IMR-90 (cell line): Measurements from ENCODE around the gene SLC4A1. TPM values are rescaled to one million over a fixed set of nuclear protein-coding genes. Genes with fewer than 3 reads are reported as not detected.
A peak's percentile ranks its signal among the peaks of the same experiment; 100 is the strongest.

Experiments used
- ATAC-seq: fragments of 200-7000 bp; cut with Tn5 transposase; 2 replicates; pipeline ENCODE4 v1.9.1; 2020; ENCODE audit warnings: low read depth, mild to moderate bottlenecking, moderate library complexity
- BruUV-seq: library from RNA; stranded (reverse); fragments of 400-500 nt; replicated peaks from 2 replicates; lab custom pipeline; 2021; lab: Mats Ljungman, UMichigan
- CTCF ChIA-PET: fragments of 300-600 bp; formaldehyde crosslinking; extraction: SDS; loops from one replicate; lab custom pipeline; 2021; ENCODE audit warnings: antibody characterized with exemption; lab: Yijun Ruan, JAX
- POLR2A ChIA-PET: fragments of 300-600 bp; sonication (Branson Sonifier 250); formaldehyde crosslinking; loops from one replicate; lab custom pipeline; 2022; ENCODE audit warnings: antibody characterized with exemption; ENCODE audit not compliant: unreplicated experiment; lab: Charles Lee
- DNase-seq: peaks from one replicate; pipeline ENCODE4 v3.0.0; 2013
- H2AFZ ChIP-seq: replicated peaks from 2 replicates; pipeline ENCODE3; 2013; ENCODE audit warnings: low read length, mild to moderate bottlenecking; ENCODE audit not compliant: poor library complexity
- H2AK5ac ChIP-seq: 2 replicates; pipeline ENCODE4 v1.6.1; 2013; ENCODE audit warnings: low read depth, low read length, inconsistent platforms
- H2AK9ac ChIP-seq: replicated peaks from 2 replicates; pipeline ENCODE3; 2013; ENCODE audit warnings: mild to moderate bottlenecking, low read depth, low read length, moderate library complexity; ENCODE audit not compliant: poor library complexity
- H2BK120ac ChIP-seq: 2 replicates; pipeline ENCODE4 v1.6.1; 2013; ENCODE audit warnings: low read depth, low read length, inconsistent platforms
- H2BK15ac ChIP-seq: 3 replicates; pipeline ENCODE4 v1.6.1; 2013; ENCODE audit warnings: low read depth, low read length, inconsistent platforms
- H2BK20ac ChIP-seq: 2 replicates; pipeline ENCODE4 v1.6.1; 2013; ENCODE audit warnings: low read depth, mild to moderate bottlenecking, inconsistent platforms, low read length, moderate library complexity
- H2BK5ac ChIP-seq: 2 replicates; pipeline ENCODE4 v1.6.1; 2013; ENCODE audit warnings: mild to moderate bottlenecking, low read depth, low read length, inconsistent platforms; ENCODE audit not compliant: poor library complexity, severe bottlenecking
- H3K14ac ChIP-seq: replicated peaks from 2 replicates; pipeline ENCODE4 v1.6.1; 2013; ENCODE audit warnings: low read depth, low read length, inconsistent platforms
- H3K18ac ChIP-seq: 2 replicates; pipeline ENCODE4 v1.6.1; 2013; ENCODE audit warnings: low read depth, low read length, control low read depth
- H3K23ac ChIP-seq: 2 replicates; pipeline ENCODE4 v1.6.1; 2013; ENCODE audit warnings: low read depth, low read length, inconsistent platforms
- H3K27ac ChIP-seq: 2 replicates; pipeline ENCODE4 v1.5.1; 2013; ENCODE audit warnings: mild to moderate bottlenecking, control low read depth, low read length; ENCODE audit not compliant: insufficient read depth
- H3K27me3 ChIP-seq: 2 replicates; pipeline ENCODE4 v1.6.1; 2013; ENCODE audit warnings: low read length; ENCODE audit not compliant: control insufficient read depth, insufficient read depth
- H3K36me3 ChIP-seq: 2 replicates; pipeline ENCODE4 v1.6.1; 2013; ENCODE audit warnings: low read length, mixed read lengths; ENCODE audit not compliant: control insufficient read depth, insufficient read depth
- H3K4ac ChIP-seq: 2 replicates; pipeline ENCODE4 v1.6.1; 2013; ENCODE audit warnings: low read depth, low read length, inconsistent platforms
- H3K4me1 ChIP-seq: 2 replicates; pipeline ENCODE4 v1.6.1; 2013; ENCODE audit warnings: low read length, mixed read lengths; ENCODE audit not compliant: control insufficient read depth, insufficient read depth
- H3K4me2 ChIP-seq: 2 replicates; pipeline ENCODE4 v1.6.1; 2013; ENCODE audit warnings: low read depth, mild to moderate bottlenecking, control low read depth, low read length, moderate library complexity
- H3K4me3 ChIP-seq: 2 replicates; pipeline ENCODE4 v1.5.1; 2013; ENCODE audit warnings: low read depth, mild to moderate bottlenecking, control low read depth, low read length, moderate library complexity; ENCODE audit not compliant: insufficient read depth
- H3K56ac ChIP-seq: 2 replicates; pipeline ENCODE4 v1.6.1; 2013; ENCODE audit warnings: low read length, inconsistent platforms; ENCODE audit not compliant: insufficient read depth; ENCODE audit errors: extremely low read depth
- H3K79me1 ChIP-seq, 2 experiments: 2 replicates each; pipeline ENCODE4 v1.6.1; 2013; ENCODE audit warnings: low read length in 2 of 2, inconsistent platforms in 1 of 2, low read depth in 1 of 2
- H3K9ac ChIP-seq: 2 replicates; pipeline ENCODE4 v1.6.1; 2013; ENCODE audit warnings: low read depth, low read length, control low read depth
- H3K9me1 ChIP-seq: 2 replicates; pipeline ENCODE4 v1.6.1; 2013; ENCODE audit warnings: low read length, inconsistent platforms; ENCODE audit not compliant: insufficient read depth
- H3K9me3 ChIP-seq: 2 replicates; pipeline ENCODE4 v1.6.1; 2013; ENCODE audit warnings: low read length; ENCODE audit not compliant: control insufficient read depth, insufficient read depth
- H4K20me1 ChIP-seq: 2 replicates; pipeline ENCODE4 v1.6.1; 2013; ENCODE audit warnings: low read length, inconsistent platforms; ENCODE audit not compliant: insufficient read depth
- H4K5ac ChIP-seq: 2 replicates; pipeline ENCODE4 v1.6.1; 2013; ENCODE audit warnings: mild to moderate bottlenecking, low read depth, low read length, control low read depth
- H4K8ac ChIP-seq, 2 experiments: 2 replicates each; pipeline ENCODE4 v1.6.1; 2013; ENCODE audit warnings: low read depth in 2 of 2, low read length in 2 of 2, control low read depth in 1 of 2, inconsistent platforms in 1 of 2
- H4K91ac ChIP-seq: 2 replicates; pipeline ENCODE4 v1.6.1; 2013; ENCODE audit warnings: low read depth, low read length, inconsistent platforms; ENCODE audit not compliant: insufficient read depth
- BHLHE40 ChIP-seq: fragments of 150-350 bp; IDR thresholded peaks from 2 replicates; pipeline ENCODE4 v1.6.1; 2016; ENCODE audit warnings: mild to moderate bottlenecking, low read depth, low read length
- CEBPB ChIP-seq: IDR thresholded peaks from 2 replicates; pipeline ENCODE4 v1.6.1; 2012; ENCODE audit warnings: low read depth, low read length, improper control_type of control experiment
- CHD1 ChIP-seq: IDR thresholded peaks from 2 replicates; pipeline ENCODE4 v1.6.1; 2012; ENCODE audit warnings: low read depth, low read length, improper control_type of control experiment
- MAFK ChIP-seq: IDR thresholded peaks from 2 replicates; pipeline ENCODE4 v1.6.1; 2012; ENCODE audit warnings: low read depth, low read length, improper control_type of control experiment
- MAZ ChIP-seq: IDR thresholded peaks from 2 replicates; pipeline ENCODE4 v1.6.1; 2012; ENCODE audit warnings: low read depth, mild to moderate bottlenecking, low read length, improper control_type of control experiment, moderate library complexity, borderline replicate concordance
- NFE2L2 ChIP-seq: fragments of 150-350 bp; IDR thresholded peaks from 2 replicates; pipeline ENCODE4 v1.6.1; 2016; ENCODE audit warnings: low read depth, mild to moderate bottlenecking, low read length
- POLR2A ChIP-seq: IDR thresholded peaks from 2 replicates; pipeline ENCODE4 v1.6.1; 2012; ENCODE audit warnings: mild to moderate bottlenecking, low read depth, low read length
- RAD21 ChIP-seq: IDR thresholded peaks from 2 replicates; pipeline ENCODE4 v1.6.1; 2012; ENCODE audit warnings: low read length, improper control_type of control experiment
- RCOR1 ChIP-seq: IDR thresholded peaks from 2 replicates; pipeline ENCODE4 v1.6.1; 2012; ENCODE audit warnings: mild to moderate bottlenecking, low read length, improper control_type of control experiment; ENCODE audit not compliant: insufficient replicate concordance
- RFX5 ChIP-seq: IDR thresholded peaks from 2 replicates; pipeline ENCODE4 v1.8.0; 2012; ENCODE audit warnings: low read depth, mild to moderate bottlenecking, low read length, moderate library complexity
- SMC3 ChIP-seq: fragments of 150-350 bp; IDR thresholded peaks from 2 replicates; pipeline ENCODE4 v1.6.1; 2016; ENCODE audit warnings: low read depth, mild to moderate bottlenecking, antibody characterized with exemption, low read length, moderate library complexity
- WGBS, 2 experiments: methylation state at CpG; one replicate each; pipeline versions ENCODE4 v1.1.5 to v1.1.7; 2013; ENCODE audit warnings: missing lambda C conversion rate in 2 of 2; ENCODE audit not compliant: insufficient read length in 1 of 2; ENCODE audit errors: extremely low coverage in 2 of 2; 5-methylcytosine and 5-hydroxymethylcytosine counted together
- dilution Hi-C: fragments of 300-500 bp; cut with HindIII; formaldehyde crosslinking; loops from one replicate; pipeline ENCODE4 v1.14.3; 2018; ENCODE audit warnings: low sequenced_read_pairs; ENCODE audit not compliant: unreplicated experiment
- in situ Hi-C: fragments of 300-500 bp; cut with MboI; formaldehyde crosslinking; loops from 3 replicates; pipeline ENCODE4 v1.14.3; 2019; ENCODE audit warnings: low sequenced_read_pairs, inconsistent platforms, mixed read lengths
- intact Hi-C: fragments of 100-400 bp; cut with micrococcal nuclease; formaldehyde crosslinking; loops from 2 replicates; pipeline ENCODE4 v1.10.0; 2022
- polyA plus RNA-seq, 3 experiments: library from polyadenylated mRNA; depleted of rRNA; stranded (reverse); fragments of >200 nt; gene quantifications; 2 replicates each; pipeline ENCODE4 v1.2.3, GENCODE V29; 2012; ENCODE audit warnings: low replicate concordance in 1 of 3
- total RNA-seq: library from RNA; depleted of rRNA; stranded (reverse); fragments of >200 nt; gene quantifications from 2 replicates; pipeline ENCODE4 v1.2.3, GENCODE V29; 2012
- TF ChIP-seq, protein P1 (sequence below): conservative IDR thresholded peaks from 2 replicates; pipeline ENCODE4 v1.5.1; 2012; ENCODE audit warnings: mild to moderate bottlenecking, low read depth, low read length, improper control_type of control experiment
- TF ChIP-seq, protein P2 (sequence below): fragments of 150-350 bp; IDR thresholded peaks from 2 replicates; pipeline ENCODE4 v1.6.1; 2016; ENCODE audit warnings: low read depth, mild to moderate bottlenecking, low read length, moderate library complexity, borderline replicate concordance
- TF ChIP-seq, protein P3 (sequence below): fragments of 150-350 bp; IDR thresholded peaks from 2 replicates; pipeline ENCODE4 v1.6.1; 2017; ENCODE audit warnings: mild to moderate bottlenecking, antibody characterized with exemption, low read length, low read depth

Gene SLC4A1
- total and polyA plus RNA-seq, 2 of the 4 experiments (the other 2 are of a cell fraction) = not detected

DNA sequence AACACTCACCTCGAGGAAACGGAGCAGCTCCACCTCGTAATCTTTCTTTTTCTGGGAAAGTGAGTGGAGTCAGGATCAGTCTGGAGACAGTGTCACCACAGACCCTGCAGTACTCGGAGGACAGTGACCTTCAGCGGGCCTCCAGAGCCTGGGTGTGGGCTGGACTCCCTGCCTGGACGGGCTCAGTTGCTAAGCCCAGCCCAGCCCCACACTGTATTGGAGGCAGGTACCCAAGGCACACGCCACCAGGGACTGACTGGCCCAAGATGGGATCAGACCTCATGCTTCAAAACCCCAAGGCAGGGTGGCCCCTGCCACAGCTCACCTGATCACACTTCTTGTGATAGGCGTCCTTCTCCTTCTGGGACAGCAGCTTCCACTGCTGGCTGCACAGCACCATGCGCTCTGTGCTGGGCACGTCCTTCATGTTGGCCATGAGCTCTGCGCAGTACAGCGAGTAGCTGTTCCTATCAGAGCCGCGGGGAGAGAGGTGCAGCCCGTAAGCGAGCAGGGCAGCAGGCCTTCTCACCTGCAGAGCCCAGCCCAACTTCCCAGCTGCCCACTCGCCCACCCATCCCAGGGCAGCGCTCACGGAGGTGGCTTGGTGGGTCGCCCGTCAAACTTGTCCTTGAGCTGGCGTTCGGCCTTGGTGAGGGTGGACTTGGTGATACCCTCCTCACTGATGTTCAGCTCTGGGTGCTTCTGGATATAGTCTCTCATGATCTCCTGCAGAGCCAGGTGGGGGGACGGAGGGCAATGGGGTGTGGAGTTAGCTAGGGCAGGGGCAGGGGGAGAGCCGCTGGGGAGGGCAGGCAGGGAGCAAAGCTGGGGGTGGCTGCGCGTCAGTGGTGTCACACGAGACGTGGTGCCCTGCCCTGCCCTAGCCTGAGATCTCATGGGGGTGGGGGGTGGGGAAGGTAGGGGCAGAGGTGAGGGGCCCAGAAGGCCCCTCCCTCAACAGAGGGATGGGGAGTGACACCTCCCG lies 56.4 kb downstream of the SLC4A1 start:
- no peak for ATAC-seq
- no peak overlapping the region for H3K27ac ChIP-seq
- no peak overlapping the region for H3K56ac ChIP-seq
- peaks cover 13% of the 10 kb centered on the region for H3K9me1 ChIP-seq
- H3K18ac ChIP-seq = no peak overlapping the region
- dilution Hi-C loops (no loop called here), intact Hi-C loops (loop anchor here (10.0 kb wide), 1 partner anchor 293 kb away; the partner anchor contains the start of gene GPATCH8), in situ Hi-C loops (loop anchor here (25.0 kb wide), 2 partner anchors 301 to 426 kb away; partner anchors contain the start of gene GPATCH8)
- H3K27me3 ChIP-seq = no peaks in the 10 kb centered on the region
- H4K5ac ChIP-seq = no peak overlapping the region
- no peak overlapping the region for H3K23ac ChIP-seq
- no peak overlapping the region for H3K9ac ChIP-seq
- no peak overlapping the region for H3K4me3 ChIP-seq
- no peaks in the 10 kb centered on the region for H3K9me3 ChIP-seq
- no peak overlapping the region for H3K4ac ChIP-seq
- BruUV-seq = no TSS peak
- H2AK9ac ChIP-seq = peak overlapping the region; percentile 39
- DNase-seq = no peak
- peaks cover 8% of the 10 kb centered on the region for H3K4me1 ChIP-seq
- no peak overlapping the region for H2BK120ac ChIP-seq
- no peak overlapping the region for H2AFZ ChIP-seq
- WGBS, 2 experiments = 94% methylated on average over 12 of the region's 30 CpGs; no CpG with 5 or more reads in 1 of the 2 experiments
- TF ChIP-seq RFX5 (no peak), CHD1 (no peak), MAFK (no peak), CEBPB (no peak), RCOR1 (no peak), BHLHE40 (no peak), NFE2L2 (no peak), RAD21 (no peak), MAZ (no peak), POLR2A (no peak), SMC3 (no peak)
- TF ChIP-seq, protein P1, sequence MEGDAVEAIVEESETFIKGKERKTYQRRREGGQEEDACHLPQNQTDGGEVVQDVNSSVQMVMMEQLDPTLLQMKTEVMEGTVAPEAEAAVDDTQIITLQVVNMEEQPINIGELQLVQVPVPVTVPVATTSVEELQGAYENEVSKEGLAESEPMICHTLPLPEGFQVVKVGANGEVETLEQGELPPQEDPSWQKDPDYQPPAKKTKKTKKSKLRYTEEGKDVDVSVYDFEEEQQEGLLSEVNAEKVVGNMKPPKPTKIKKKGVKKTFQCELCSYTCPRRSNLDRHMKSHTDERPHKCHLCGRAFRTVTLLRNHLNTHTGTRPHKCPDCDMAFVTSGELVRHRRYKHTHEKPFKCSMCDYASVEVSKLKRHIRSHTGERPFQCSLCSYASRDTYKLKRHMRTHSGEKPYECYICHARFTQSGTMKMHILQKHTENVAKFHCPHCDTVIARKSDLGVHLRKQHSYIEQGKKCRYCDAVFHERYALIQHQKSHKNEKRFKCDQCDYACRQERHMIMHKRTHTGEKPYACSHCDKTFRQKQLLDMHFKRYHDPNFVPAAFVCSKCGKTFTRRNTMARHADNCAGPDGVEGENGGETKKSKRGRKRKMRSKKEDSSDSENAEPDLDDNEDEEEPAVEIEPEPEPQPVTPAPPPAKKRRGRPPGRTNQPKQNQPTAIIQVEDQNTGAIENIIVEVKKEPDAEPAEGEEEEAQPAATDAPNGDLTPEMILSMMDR = no peak
- TF ChIP-seq, protein P2, sequence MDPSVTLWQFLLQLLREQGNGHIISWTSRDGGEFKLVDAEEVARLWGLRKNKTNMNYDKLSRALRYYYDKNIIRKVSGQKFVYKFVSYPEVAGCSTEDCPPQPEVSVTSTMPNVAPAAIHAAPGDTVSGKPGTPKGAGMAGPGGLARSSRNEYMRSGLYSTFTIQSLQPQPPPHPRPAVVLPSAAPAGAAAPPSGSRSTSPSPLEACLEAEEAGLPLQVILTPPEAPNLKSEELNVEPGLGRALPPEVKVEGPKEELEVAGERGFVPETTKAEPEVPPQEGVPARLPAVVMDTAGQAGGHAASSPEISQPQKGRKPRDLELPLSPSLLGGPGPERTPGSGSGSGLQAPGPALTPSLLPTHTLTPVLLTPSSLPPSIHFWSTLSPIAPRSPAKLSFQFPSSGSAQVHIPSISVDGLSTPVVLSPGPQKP = no peak
- TF ChIP-seq, protein P3, sequence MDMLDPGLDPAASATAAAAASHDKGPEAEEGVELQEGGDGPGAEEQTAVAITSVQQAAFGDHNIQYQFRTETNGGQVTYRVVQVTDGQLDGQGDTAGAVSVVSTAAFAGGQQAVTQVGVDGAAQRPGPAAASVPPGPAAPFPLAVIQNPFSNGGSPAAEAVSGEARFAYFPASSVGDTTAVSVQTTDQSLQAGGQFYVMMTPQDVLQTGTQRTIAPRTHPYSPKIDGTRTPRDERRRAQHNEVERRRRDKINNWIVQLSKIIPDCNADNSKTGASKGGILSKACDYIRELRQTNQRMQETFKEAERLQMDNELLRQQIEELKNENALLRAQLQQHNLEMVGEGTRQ = no peak
- no peak overlapping the region for H3K4me2 ChIP-seq
- no peak overlapping the region for H4K8ac ChIP-seq
- H3K79me1 ChIP-seq = peaks cover 31 to 65% of the 10 kb centered on the region in 2 experiments
- no peak overlapping the region for H3K14ac ChIP-seq
- POLR2A ChIA-PET = no interaction called here
- no peak overlapping the region for H2BK20ac ChIP-seq
- H3K36me3 ChIP-seq = peaks cover 74% of the 10 kb centered on the region
- CTCF ChIA-PET = no interaction called here
- peaks cover 31% of the 10 kb centered on the region for H4K20me1 ChIP-seq
- no peak overlapping the region for H2BK15ac ChIP-seq
- peak overlapping the region; percentile 45 for H2AK5ac ChIP-seq
- H4K91ac ChIP-seq = no peak overlapping the region
- no peak overlapping the region for H2BK5ac ChIP-seq
